Activated CD4-positive, CD25-positive, alpha-beta regulatory T cell (primary cell): Measurements from ENCODE around the gene PPP2R3C.
"Not testable (repeated sequence)": the region's sequence is repeated elsewhere in the genome, so short reads cannot be mapped to it uniquely, and the experiment has no call there.

ENCODE experiments used
- DNase-seq, 4 experiments: peaks; one replicate each; lab custom pipeline; 2025; lab: John Stamatoyannopoulos, UW

PPP2R3C gene

DNA sequence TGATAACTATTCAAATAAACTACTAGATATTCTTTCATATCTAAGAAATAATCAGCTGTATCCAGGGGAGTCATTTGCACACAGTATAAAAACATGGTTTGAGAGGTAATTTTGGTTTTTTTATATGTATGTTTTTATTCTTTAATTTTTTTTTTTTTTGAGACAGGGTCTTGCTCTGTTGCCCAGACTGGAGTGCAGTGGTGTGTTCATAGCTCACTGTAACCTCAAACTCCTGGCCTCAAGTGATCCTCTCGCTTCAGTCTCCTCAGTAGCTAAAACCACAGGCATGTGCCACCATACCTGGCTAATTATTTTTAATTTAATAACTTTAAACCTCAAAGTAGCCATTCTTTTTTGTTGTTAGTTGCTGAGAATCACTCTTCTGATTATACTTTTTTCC, 2.3 kb upstream of the PPP2R3C start:
- no peak for DNase-seq

DNA sequence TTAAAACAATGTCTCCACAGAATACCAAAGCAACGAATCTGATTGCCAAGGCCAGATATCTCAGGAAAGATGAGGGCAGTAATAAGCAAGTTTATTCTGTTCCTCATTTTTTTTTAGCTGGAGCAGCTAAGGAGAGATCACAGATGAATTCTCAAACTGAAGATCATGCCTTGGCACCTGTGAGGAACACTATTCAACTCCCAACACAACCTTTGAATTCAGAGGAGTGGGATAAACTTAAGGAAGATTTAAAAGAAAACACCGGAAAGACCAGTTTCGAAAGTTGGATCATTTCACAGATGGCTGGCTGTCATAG, 1.6 kb upstream of the PPP2R3C start:
- DNase-seq, result no peak

DNA sequence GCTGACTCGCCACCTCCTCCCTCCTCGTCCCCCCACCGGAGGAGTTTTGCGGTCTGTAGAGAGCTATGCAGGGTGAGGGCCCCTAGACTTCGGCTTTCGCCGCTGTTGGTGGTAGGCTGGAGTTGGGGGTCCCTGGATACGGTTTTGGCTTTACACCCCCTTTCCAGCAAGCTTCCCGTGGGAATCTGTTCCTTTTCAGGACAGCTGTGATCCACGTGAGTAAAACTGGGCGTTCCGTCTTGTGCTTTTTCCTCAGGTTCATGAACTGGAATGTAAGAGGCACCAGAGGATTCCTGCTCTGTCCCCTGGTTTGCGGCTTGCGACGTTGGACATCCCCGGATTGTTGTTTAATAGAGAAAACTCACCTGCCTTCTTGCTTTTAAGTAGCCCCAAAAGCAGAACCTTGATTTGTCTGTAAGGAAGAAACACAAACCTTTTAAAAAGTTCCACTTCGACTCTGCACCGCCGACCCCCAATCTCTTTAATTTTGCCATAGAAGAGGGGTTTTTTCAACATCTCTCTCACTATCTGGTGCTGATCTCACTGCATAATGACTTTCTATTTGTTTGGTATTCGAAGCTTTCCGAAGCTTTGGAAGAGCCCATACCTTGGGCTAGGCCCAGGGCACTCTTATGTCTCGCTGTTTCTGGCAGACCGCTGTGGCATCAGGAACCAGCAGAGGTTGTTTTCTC, 1.1 kb upstream of the PPP2R3C start:
- DNase-seq, result no peak

DNA sequence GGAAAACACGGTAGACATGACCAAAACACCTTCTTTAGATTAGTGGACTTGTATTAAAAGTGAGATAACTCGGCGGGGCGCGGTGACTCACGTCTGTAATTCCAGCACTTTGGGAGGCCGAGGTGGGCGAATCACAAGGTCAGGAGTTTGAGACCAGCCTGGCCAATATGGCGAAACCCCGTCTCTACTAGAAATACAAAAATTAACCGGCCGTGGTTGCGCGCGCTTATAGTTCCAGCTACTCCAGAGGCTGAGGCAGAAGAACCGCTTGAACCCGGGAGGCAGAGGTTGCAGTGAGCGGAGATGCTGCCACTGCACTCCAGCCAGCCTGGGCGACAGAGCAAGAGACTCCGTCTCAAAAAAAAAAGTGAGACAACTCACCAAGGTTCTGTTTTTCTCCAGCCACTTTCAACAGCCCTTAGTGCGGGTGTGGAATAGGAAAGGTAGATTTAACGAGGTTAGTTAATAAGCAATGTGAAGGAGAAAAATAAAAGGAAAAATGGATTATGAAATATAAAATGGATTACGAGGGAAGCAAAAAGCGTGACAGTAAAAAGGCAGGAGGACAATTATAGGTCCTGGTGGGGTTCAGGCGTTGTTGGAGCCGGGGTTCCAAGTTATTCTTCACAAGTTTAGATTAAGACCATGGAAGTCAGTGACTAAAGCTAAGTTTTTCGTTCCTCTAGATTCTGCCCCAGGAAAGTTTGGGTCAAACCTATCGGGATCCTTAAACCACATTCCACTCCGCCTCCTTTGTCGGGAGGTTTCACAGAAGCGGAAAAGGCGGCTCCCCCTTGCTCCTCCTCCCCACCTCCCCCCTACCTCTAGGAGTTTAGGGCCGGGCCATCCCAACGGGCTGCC, 534 bp downstream of the PPP2R3C start:
- no peak for DNase-seq

DNA sequence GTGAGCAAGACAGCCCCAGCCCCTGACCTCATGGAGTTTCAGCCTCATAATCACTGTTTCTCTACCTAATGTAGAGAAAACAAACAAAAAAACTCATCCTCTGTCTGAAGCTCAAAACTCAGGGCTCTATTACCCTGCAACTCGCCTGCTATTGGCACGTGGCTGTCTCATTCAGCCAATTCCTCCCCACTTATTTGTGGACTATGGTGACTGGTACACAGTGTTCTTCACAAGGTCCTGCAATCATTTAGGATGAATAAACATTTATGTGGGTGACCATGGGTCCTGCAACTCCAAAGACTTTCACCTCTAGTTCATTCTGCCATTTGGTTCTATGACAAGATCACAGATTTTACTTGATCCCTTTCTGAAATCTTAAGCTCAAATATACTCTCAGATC, 4.7 kb downstream of the PPP2R3C start:
- DNase-seq, result no peak

DNA sequence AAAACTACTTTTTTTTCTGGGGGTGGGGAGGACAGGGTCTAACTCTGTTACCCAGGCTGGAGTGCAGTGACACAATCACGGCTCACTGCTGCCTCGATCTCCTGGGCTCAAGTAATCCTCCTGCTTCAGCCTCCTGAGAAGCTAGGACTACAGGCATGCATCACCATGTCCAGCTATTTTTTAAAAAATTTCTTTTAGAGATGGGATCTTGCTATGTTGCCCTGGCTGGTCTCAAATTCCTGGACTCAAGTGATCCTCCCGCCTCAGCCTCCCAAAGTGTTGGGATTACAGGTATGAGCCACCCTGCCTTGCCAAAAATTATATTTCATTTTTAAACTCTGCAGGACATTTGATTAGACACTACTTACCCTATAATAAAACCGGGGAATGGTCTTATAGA, 5.5 kb downstream of the PPP2R3C start:
- DNase-seq, result no peak

DNA sequence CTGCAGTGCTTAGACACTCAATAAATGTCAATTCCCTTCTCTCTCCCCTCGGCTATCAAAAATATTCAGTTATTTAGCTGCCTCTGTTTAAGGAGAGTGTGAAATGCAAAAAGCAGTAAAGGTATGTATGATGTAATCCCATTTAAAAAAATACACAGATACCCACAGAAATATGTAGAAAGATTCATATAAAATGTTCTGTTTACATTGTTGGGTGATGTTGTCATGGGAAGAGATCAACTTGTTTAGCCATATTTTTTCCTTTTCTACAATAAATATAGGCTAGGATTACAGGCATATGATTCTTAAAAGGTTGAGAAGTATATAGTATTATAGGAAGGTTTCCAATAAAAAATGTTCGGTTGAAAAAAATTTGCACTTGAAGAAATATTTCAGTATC, 7.8 kb downstream of the PPP2R3C start:
- DNase-seq, result no peak

DNA sequence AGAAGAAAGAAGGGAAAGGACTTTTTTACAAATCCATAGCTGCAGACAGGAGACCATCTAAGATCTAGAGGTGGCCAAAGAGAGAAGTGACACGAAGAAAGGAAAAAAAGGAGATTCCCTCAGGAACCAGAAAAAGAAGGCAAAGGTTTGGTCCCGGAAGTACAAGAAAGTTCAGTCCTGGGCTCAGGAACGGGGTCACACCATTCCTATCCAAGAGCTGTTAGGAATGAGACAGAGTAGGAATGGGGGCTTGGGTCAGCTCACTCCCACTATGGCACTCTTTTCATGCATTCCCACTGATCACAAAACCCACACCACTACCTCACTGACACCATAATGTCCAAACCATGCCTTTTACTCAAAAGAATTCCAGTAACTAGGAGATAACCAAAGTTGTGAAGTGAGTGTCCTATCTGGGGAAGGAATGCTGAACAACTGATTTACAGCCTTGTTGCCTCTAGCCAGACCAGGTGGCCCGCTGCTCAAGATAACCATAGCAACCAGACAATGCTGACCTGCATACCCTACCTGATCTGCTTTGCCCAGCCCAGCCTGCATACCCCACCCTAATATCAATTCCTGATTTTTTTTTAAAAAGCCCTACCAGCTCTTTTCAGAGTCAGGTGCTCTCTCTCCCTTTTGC, 8.4 kb downstream of the PPP2R3C start:
- no peak for DNase-seq

DNA sequence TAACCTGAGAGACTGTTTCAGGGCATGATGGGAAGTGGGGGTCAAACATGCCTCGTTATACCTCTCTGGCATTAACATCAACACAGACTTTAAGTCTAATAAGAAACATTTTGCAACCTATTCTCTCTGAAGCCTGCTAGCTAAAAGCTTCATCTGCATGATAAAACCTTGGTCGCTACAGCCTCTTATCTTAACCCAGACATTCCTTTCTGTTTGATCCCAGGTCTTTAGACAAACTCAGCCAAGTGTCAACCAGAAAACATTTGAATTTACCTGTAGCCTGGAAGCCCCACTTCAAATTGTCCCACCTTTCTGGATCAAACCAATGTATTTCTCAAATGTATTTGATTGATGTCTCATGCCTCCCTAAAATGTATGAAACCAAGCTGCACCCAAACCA, 9.1 kb downstream of the PPP2R3C start:
- no peak for DNase-seq

DNA sequence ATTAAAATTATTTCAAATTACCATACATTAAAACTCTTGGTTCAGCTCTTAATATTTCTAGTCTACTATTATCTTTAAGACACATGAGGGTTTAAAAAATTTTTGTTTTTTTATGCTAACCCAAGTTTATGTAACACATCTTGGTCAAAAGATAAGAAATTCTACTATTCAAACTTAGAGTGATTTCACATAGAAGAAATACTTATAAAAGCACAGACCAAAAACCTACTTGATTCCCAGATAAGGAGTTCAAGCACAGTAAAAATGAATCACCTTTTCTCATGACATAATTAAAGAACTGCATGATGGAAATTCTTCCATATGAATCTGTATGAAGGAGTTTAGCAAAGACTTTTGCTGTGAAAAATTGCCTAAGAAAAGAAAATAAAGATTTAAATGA, 13.9 kb downstream of the PPP2R3C start:
- no peak for DNase-seq

DNA sequence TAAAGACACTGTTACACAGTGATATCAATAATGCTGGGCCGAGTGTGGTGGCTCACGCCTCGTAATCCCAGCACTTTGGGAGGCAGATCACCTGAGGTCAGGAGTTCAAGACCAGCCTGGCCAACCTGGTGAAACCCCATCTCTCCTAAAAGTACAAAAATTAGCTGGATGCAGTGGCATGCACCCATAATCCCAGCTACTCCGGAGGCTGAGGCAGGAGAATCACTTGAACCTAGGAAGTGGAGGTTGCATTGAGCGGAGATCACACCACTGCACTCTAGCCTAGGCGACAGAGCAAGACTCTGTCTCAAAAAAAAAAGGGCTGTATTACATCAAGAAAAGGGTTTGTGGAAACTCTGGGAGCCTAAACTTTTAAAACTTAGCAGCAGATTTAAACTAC, 27.1 kb downstream of the PPP2R3C start:
- not testable (repeated sequence) for DNase-seq

DNA sequence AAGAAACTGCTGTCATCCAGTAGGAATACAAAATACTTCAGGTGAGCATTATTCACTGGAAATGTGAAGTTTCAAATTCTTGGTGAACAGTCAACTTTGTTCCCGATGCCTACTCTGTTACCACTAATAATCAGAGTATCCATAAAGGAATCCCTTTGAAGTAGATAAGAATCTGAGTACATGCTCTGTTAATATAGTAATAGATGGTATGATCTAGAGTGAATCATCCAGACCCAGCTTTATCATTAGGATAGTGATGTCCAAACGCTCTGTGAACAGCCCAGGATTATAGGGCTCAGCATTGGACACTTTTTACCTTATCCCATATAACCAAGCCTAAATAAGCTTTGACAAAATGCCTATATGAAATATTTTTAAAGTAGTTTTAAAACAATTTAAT, 33.3 kb downstream of the PPP2R3C start:
- DNase-seq, result no peak

DNA sequence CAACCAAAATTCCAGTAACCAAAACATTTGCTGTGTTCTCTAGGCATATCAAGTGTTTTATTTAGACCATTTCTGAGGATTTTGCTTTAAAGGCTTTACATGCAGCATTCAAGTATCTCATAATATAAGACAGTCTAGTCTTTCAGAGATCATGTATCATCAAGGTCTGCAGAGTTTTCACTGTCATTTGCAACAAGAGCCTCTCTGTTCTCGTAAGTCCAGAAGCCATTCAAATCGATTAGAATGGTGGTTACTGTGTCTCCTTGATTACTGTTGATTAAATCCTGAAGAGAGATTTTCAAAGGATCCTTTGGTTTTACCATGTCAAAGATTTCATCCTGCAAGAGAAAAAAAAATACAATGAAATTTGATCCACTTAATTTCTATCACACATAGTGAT, 36.3 kb downstream of the PPP2R3C start:
- no peak for DNase-seq

DNA sequence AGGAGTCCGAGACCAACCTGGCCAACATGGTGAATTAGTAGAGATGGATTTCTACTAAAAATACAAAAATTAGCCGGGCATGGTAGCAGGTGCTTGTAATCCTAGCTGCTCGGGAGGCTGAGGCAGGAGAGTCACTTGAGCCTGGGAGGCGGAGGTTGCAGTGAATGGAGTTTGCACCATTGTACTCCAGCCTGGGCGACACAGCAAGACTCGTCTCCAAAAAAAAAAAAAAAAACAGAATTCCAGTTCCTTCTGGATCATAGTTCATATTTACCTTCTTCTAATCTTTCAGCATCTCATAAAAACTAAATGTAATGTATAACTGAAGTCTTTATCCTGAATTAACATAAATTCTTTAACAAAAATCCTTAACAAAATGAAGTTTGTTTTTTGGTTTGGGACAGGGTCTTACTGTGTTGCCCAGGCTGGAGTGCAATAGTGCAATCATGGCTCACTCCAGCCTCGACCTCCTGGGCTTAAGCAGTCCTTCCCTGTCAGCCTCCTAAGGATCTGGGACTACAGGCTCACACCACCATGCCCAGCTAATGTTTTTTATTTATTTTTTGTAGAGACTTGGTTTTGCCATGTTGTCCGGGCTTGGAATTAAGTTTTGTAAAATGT, 38.1 kb downstream of the PPP2R3C start:
- no peak for DNase-seq

DNA sequence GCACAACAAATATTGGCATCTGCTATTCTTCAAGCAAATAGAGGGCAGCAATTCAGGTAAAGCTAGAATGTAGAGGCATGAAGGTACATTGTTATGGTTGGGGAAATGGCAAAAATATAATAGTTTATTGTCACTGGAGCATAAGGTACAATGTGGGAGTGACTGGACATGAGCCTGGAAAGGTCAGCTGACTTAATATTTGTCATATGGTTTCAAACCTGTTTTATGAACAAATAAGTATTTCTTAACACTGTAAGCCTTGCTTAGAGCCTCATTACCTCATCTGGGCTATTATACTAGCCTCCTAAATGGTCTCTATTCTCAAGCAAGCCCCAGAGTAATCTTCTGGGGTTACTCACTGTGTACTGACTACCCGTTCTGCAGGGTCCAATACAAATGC, 42.0 kb downstream of the PPP2R3C start:
- DNase-seq, result no peak

DNA sequence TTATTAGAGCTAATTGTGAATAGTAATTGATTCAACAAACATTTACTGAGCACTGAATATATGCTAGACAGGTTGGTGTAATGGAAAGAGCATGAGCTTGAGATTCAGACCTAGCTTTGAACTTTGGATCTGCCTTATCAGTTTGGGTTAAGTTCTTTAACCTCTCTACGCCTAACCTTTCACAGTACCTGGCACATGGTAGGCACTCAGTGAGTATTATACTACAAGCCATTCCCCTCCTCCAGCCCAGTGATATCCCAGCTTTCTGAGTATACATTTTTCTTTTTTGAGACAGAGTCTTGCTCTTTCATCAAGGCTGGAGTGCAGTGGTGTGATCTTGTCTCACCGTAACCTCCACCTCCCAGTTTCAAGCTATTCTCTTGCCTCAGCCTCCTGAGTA, 43.7 kb downstream of the PPP2R3C start:
- no peak for DNase-seq

DNA sequence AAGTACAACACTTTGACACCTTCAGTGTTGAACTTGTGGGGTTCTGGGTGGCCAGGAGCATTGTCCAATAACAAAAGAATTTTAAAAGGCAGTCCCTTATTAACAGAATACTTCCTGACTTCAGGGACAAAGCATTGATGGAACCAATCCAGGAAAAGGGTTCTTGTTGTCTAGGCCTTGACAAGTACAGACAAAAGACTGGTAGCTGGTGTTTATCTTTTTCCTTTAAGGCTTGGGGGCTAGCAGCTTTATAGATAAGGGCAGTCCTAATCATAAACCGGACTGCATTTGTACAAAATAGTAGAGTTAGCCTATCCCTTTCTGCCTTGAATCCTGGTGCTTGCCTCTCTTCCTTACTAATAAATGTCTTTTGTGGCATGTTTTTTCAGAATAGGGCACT, 48.3 kb downstream of the PPP2R3C start:
- DNase-seq, result no peak

DNA sequence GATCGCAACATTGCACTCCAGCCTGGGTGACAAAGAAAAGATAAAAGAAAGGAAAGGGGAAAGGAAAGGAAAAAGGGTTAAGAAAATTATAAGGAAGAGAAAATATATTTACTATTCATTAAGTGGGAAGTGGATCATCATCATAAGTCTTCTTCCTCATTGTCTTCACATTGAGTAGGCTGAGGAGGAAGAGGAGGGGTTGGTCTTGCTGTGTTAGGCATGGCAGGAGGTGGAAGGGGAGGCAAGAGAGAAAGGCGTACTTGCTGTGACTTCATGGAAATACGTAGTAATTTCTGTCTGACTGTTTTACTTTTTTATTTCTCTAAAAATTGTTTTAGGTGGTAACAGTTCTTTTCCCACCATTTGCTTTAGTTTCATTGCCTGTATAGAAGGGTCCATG, 49.6 kb downstream of the PPP2R3C start:
- no peak for DNase-seq

DNA sequence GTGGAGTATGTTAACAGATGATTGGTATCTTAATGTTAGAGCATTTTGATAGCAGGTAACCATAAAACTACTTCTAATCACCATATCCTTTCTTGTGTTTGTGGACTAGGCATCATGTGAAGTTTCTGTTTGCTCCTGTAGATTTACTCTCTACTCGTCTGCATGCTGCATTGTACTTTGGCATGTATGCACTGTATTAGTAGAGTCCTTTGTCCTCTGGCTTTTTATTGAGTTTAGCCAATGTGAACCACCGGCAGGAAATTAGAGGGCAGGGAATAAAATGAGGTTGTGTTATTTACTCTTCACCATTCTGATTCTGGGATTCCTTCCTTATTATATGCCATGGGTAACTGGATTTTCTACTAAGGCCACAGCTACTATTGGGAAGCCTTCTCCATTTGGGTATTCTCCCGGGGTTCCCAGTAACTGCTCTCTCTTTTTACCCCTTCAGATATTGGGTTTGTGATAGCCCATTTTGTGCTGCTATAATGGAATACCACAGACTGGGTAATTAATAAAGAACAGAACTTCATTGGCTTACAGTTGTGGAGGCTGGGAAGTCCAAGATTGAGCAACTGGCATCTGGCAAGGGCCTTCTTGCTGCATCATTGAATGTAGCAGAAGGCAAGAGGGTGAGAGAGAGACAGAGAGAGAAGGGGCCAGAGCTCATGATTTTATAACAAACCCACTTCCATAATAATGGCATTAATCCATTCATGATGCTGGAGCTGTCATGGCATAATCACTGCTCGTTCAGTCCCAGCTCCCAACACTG, 53.4 kb downstream of the PPP2R3C start:
- DNase-seq, result no peak

DNA sequence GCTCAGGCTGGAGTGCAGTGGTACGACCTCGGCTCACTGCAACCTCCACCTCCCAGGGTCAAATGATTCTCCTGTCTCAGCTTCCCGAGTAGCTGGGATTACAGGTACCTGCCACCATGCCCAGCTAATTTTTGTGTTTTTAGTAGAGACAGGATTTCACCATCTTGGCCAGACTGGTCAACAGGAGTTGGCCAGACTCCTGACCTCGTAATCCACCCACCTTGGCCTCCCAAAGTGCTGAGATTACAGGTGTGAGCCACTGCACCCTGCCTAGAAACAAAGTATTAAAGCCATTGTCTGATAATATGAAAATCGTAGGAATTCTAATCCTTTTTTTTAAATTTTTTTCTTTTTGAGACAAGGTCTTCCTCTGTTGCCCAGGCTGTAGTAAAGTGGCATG, 56.1 kb downstream of the PPP2R3C start:
- not testable (repeated sequence) for DNase-seq

DNA sequence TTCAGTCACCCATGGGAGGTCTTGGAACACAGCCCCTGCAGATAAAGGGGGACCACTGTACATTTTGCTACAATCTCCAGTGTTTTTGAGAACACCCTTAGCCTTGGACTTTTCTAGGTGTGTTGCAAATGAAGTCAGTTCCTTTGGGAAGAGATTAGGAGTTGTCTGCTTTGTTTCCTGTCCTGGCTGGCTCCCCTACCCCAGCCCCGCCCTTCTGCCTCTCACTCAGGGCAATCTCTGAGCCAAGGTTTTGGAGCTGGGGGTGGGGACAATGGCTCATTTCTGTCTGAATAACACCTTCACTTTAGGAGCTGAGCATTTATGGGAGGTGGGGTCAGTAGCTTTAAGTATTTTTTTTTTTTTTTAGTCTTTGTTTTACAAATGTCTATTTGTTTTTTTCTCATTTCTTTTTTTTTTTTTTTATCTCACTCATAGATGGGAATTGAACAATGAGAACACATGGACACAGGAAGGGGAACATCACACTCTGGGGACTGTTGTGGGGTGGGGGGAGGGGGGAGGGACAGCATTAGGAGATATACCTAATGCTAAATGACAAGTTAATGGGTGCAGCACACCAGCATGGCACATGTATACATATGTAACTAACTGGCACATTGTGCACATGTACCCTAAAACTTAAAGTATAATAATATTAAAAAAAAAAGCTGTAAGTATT, 60.5 kb downstream of the PPP2R3C start:
- DNase-seq, result not testable (repeated sequence)

DNA sequence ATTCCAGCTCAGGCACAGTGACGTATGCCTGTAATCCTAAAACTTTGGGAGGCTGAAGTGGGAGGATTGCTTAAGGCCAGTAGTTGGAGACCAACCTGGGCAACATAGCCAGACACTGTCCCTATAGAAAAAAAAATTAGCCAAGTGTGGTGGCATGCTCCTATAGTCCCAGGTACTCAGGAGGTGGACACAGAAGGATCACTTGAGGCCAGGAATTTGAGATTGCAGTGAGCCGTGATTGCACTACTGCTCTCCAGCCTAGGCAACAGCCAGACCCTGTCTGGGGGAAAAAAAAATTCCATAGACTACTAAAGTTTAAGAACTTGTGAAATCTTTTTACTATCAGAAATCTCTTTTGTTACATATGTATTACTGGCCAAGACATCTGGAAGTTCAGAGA, 69.2 kb downstream of the PPP2R3C start:
- DNase-seq, result no peak
